CD14-positive monocyte (primary cell): Measurements from ENCODE around the gene ZFHX3. TPM values are rescaled to one million over a fixed set of nuclear protein-coding genes. Genes with fewer than 3 reads are reported as not detected.
A peak's percentile ranks its signal among the peaks of the same experiment; 100 is the strongest.
"Not testable (repeated sequence)": the region's sequence is repeated elsewhere in the genome, so short reads cannot be mapped to it uniquely, and the experiment has no call there.

Experiments
- DNase-seq, 3 donors: peaks; one replicate each; pipeline ENCODE4 v3.0.0-alpha.2; 2011 to 2022
- H2AFZ ChIP-seq: 2 replicates; pipeline ENCODE4 v1.6.0; 2012; ENCODE audit warnings: mild to moderate bottlenecking, low read depth, low read length, inconsistent platforms; ENCODE audit not compliant: insufficient read depth, poor library complexity, severe bottlenecking
- H3K27ac ChIP-seq, 2 donors: 1 replicate in 1 of 2; 2 replicates in 1 of 2; pipeline ENCODE4 v1.5.1; 2012 to 2013; ENCODE audit warnings: low read length in 2 of 2, control low read depth in 1 of 2, inconsistent platforms in 1 of 2, low read depth in 1 of 2, mild to moderate bottlenecking in 1 of 2
- H3K27me3 ChIP-seq, 2 donors: one replicate each; pipeline versions ENCODE4 v1.6.0 to v1.6.1; 2011 to 2013; ENCODE audit warnings: low read length in 2 of 2; ENCODE audit not compliant: control insufficient read depth in 2 of 2, insufficient read depth in 2 of 2
- H3K36me3 ChIP-seq, 2 donors: replicated peaks in 1 of 2; 1 replicate in 1 of 2; 2 replicates in 1 of 2; pipeline versions ENCODE4 v1.5.1 to v1.6.1; 2012 to 2013; ENCODE audit warnings: low read length in 2 of 2, control low read depth in 1 of 2, inconsistent platforms in 1 of 2, mild to moderate bottlenecking in 1 of 2; ENCODE audit not compliant: insufficient read depth in 2 of 2, control insufficient read depth in 1 of 2
- H3K4me1 ChIP-seq, 2 donors: 1 replicate in 1 of 2; 2 replicates in 1 of 2; pipeline versions ENCODE4 v1.5.1 to v1.6.1; 2012 to 2013; ENCODE audit warnings: low read length in 2 of 2, control low read depth in 1 of 2, inconsistent platforms in 1 of 2, mild to moderate bottlenecking in 1 of 2, moderate library complexity in 1 of 2; ENCODE audit not compliant: insufficient read depth in 2 of 2, control insufficient read depth in 1 of 2
- H3K4me2 ChIP-seq: replicated peaks from 2 replicates; pipeline ENCODE3; 2012; ENCODE audit warnings: low read length, moderate library complexity, mild to moderate bottlenecking; ENCODE audit not compliant: poor library complexity, severe bottlenecking; ENCODE audit errors: extremely low read depth
- H3K4me3 ChIP-seq, 3 experiments: fragments of 200-600 bp in 1 of 3; sonication (generic) in 1 of 3; replicated peaks in 1 of 3; 1 replicate in 2 of 3; 2 replicates in 1 of 3; pipeline ENCODE4 v1.5.1; 2011 to 2013; ENCODE audit warnings: low read length in 3 of 3, mild to moderate bottlenecking in 3 of 3, control low read depth in 2 of 3, low read depth in 2 of 3, inconsistent platforms in 1 of 3, moderate library complexity in 1 of 3
- H3K79me2 ChIP-seq: 2 replicates; pipeline ENCODE4 v1.6.0; 2012; ENCODE audit warnings: mild to moderate bottlenecking, control low read depth, inconsistent platforms, low read length, moderate library complexity; ENCODE audit not compliant: insufficient read depth
- H3K9ac ChIP-seq: 2 replicates; pipeline ENCODE4 v1.6.0; 2017; ENCODE audit warnings: low read length, mild to moderate bottlenecking; ENCODE audit not compliant: insufficient read depth, poor library complexity, severe bottlenecking
- H3K9me3 ChIP-seq, 2 donors: replicated peaks in 1 of 2; 1 replicate in 1 of 2; 2 replicates in 1 of 2; pipeline versions ENCODE4 v1.5.1 to v1.6.1; 2012 to 2013; ENCODE audit warnings: low read length in 2 of 2, control low read depth in 1 of 2; ENCODE audit not compliant: control insufficient read depth in 1 of 2, insufficient read depth in 1 of 2
- H4K20me1 ChIP-seq: 2 replicates; pipeline ENCODE4 v1.6.0; 2012; ENCODE audit warnings: mild to moderate bottlenecking, low read length, control low read depth, moderate library complexity; ENCODE audit not compliant: insufficient read depth
- H3K27ac Mint-ChIP-seq, 7 donors: one replicate each; pipeline ENCODE4 v1.8.0; 2020; ENCODE audit warnings: mild to moderate bottlenecking in 7 of 7, mixed read lengths in 7 of 7, moderate library complexity in 6 of 7, inconsistent platforms in 2 of 7
- H3K27me3 Mint-ChIP-seq, 3 donors: one replicate each; pipeline ENCODE4 v1.8.0; 2021 to 2022; ENCODE audit warnings: low read depth in 3 of 3, mild to moderate bottlenecking in 3 of 3, mixed read lengths in 3 of 3, moderate library complexity in 3 of 3, inconsistent platforms in 1 of 3
- H3K36me3 Mint-ChIP-seq, 2 donors: one replicate each; pipeline ENCODE4 v1.8.0; 2020; ENCODE audit warnings: mixed read lengths in 2 of 2, inconsistent platforms in 1 of 2, mild to moderate bottlenecking in 1 of 2
- H3K4me1 Mint-ChIP-seq: one replicate; pipeline ENCODE4 v1.8.0; 2020; ENCODE audit warnings: mild to moderate bottlenecking, mixed read lengths
- H3K4me3 Mint-ChIP-seq, 2 donors: one replicate each; pipeline ENCODE4 v1.8.0; 2020; ENCODE audit warnings: mild to moderate bottlenecking in 2 of 2, mixed read lengths in 2 of 2, moderate library complexity in 1 of 2
- H3K9me3 Mint-ChIP-seq, 7 donors: one replicate each; pipeline ENCODE4 v1.8.0; 2020 to 2022; ENCODE audit warnings: mixed read lengths in 7 of 7, mild to moderate bottlenecking in 6 of 7, moderate library complexity in 6 of 7, inconsistent platforms in 2 of 7
- WGBS: methylation state at CpG from one replicate; pipeline ENCODE4 v1.1.5; 2013; ENCODE audit warnings: missing lambda C conversion rate; ENCODE audit not compliant: insufficient coverage; 5-methylcytosine and 5-hydroxymethylcytosine counted together
- intact Hi-C, 2 donors: fragments of 100-400 bp; cut with micrococcal nuclease; formaldehyde crosslinking; loops; one replicate each; pipeline versions ENCODE4 v1.15.0 to v1.15.1; 2023
- polyA plus RNA-seq, 3 donors: library from polyadenylated mRNA; depleted of rRNA in 1 of 3; unstranded in 2 of 3; stranded (reverse) in 1 of 3; fragments of 300-500 nt in 2 of 3; fragments of >200 nt in 1 of 3; fragmentation: Illumina TruSeq in 2 of 3; gene quantifications; 1 replicate in 2 of 3; 2 replicates in 1 of 3; pipeline ENCODE4 v1.2.3, GENCODE V29; 2012 to 2021
- TF ChIP-seq, protein P1 (sequence below): fragments of 200-600 bp; IDR thresholded peaks from one replicate; pipeline ENCODE4 v1.8.0; 2022; ENCODE audit warnings: antibody characterized with exemption, mild to moderate bottlenecking

The ZFHX3 gene
- polyA plus RNA-seq, 3 donors: 0.42 to 4.2 (median 0.43) TPM

DNA sequence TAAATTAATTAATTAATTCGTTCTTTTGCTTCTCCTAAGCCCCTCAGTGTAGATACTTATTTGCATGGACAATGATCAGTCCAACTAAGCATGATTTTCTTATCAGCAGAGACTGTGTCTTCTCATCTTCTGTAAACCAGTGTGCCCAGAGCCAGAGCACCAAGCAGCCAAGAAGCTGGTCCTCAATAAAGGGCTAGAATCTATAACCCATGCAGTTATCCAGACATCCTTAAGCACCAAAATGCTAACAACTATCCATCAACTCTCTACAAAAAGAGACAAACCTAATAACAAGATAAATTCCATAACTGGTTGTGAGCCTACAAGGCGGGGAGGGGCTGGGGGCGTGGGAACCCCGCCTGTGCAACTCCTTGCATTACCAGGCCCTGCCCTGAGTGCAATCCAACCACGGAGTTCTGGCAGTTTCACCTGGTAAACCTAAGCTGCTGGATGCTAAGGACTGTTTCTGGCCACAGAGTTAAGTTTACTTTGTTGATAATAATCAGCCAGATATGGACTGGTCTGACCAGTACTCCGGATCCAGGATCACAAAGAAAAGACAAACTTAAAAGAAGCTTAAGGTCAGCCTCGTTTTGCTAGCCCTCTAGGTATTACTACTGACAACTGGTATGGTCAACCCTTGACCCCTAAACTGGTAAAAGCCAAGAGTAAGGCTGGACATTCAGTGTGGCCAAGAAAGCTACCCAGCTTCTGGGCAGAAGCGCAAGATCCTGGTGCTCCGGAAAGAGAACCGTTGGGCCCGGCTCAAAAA, 51.5 kb downstream of the ZFHX3 start:
- Histone ChIP-seq H2AFZ (no peak overlapping the region), H3K9me3 (peaks cover 8 to 9% of the 10 kb centered on the region in 2 donors), H3K27ac (peak overlapping the region; percentile 47 to 71), H3K9ac (no peak overlapping the region), H4K20me1 (peaks cover 68% of the 10 kb centered on the region), H3K27me3 (no peaks in the 10 kb centered on the region), H3K4me2 (peak overlapping the region; percentile 51), H3K4me1 (peaks cover 45 to 55% of the 10 kb centered on the region in 2 donors), H3K79me2 (peaks cover 39% of the 10 kb centered on the region), H3K36me3 (no peaks in the 10 kb centered on the region), H3K4me3 (peak overlapping the region in 1 of 3 experiments; percentile 49)
- Mint-ChIP-seq H3K27ac (peak overlapping the region; percentile 80 to 94 (median 88)), H3K4me3 (peak overlapping the region in 1 of 2 donors; percentile 71), H3K4me1 (peaks cover 63% of the 10 kb centered on the region), H3K36me3 (peaks cover 5 to 10% of the 10 kb centered on the region in 2 donors), H3K27me3 (peaks cover 0 to 2% (median 2%) of the 10 kb centered on the region in 3 donors), H3K9me3 (peaks cover 3 to 15% (median 9%) of the 10 kb centered on the region in 7 donors)
- TF ChIP-seq, protein P1, sequence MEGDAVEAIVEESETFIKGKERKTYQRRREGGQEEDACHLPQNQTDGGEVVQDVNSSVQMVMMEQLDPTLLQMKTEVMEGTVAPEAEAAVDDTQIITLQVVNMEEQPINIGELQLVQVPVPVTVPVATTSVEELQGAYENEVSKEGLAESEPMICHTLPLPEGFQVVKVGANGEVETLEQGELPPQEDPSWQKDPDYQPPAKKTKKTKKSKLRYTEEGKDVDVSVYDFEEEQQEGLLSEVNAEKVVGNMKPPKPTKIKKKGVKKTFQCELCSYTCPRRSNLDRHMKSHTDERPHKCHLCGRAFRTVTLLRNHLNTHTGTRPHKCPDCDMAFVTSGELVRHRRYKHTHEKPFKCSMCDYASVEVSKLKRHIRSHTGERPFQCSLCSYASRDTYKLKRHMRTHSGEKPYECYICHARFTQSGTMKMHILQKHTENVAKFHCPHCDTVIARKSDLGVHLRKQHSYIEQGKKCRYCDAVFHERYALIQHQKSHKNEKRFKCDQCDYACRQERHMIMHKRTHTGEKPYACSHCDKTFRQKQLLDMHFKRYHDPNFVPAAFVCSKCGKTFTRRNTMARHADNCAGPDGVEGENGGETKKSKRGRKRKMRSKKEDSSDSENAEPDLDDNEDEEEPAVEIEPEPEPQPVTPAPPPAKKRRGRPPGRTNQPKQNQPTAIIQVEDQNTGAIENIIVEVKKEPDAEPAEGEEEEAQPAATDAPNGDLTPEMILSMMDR: no peak
- WGBS: 69% methylated on average over 6 of the region's 11 CpGs
- intact Hi-C loops: no loop called here
- no peak for DNase-seq

DNA sequence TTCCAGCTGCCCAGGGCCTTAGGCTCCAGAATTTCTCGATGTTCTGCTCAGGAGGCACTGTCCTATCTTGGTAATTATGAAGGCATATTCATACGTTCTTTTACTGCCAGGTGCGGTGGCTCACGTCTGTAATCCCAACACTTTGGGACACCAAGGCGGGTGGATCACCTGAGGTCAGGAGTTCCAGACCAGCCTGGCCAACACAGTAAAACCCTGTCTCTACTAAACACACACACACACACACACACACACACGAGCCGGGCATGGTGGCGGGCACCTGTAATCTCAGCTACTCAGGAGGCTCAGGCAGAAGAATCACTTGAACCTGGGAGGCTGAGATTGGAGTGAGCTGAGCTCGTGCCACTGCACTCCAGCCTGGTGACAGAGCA, 52.1 kb downstream of the ZFHX3 start:
- H3K27me3 ChIP-seq, H3K36me3 Mint-ChIP-seq, H2AFZ ChIP-seq, H3K4me3 ChIP-seq, H3K9me3 ChIP-seq, H3K9me3 Mint-ChIP-seq, intact Hi-C loops, DNase-seq, H3K4me3 Mint-ChIP-seq, H3K27me3 Mint-ChIP-seq, H3K9ac ChIP-seq, H3K27ac ChIP-seq, H3K4me2 ChIP-seq, H3K36me3 ChIP-seq: not testable (repeated sequence)
- Mint-ChIP-seq H3K4me1 (peaks cover 61% of the 10 kb centered on the region), H3K27ac (peak overlapping the region in 1 of 7 donors; percentile 9)
- H3K4me1 ChIP-seq: peaks cover 45 to 53% of the 10 kb centered on the region in 2 donors
- 100% methylated on average over 2 of the region's 9 CpGs for WGBS
- H4K20me1 ChIP-seq: peaks cover 62% of the 10 kb centered on the region
- H3K79me2 ChIP-seq: peaks cover 42% of the 10 kb centered on the region
